ENCODE measurements around the gene C11orf54.

- TF ChIP-seq CTCF (optimal IDR thresholded peaks at IDR 0.05 in 1 of 3, IDR thresholded peaks at IDR 0.05 in 1 of 3, conservative IDR thresholded peaks at IDR 0.05 in 1 of 3; ENCODE audit: extremely low read depth in 1 of 3, insufficient read depth in 2 of 3, low read length in 3 of 3): no peak
- TF ChIP-seq EZH2 (IDR thresholded peaks at IDR 0.05; ENCODE audit: low read length): no peak
Observed at GRCh38 chr11:93757301-93757700, 15.8 kb downstream of the C11orf54 start.

All from keratinocyte (primary cell).